ENCODE results near the gene NEURL4.

NEURL4 gene

DNA sequence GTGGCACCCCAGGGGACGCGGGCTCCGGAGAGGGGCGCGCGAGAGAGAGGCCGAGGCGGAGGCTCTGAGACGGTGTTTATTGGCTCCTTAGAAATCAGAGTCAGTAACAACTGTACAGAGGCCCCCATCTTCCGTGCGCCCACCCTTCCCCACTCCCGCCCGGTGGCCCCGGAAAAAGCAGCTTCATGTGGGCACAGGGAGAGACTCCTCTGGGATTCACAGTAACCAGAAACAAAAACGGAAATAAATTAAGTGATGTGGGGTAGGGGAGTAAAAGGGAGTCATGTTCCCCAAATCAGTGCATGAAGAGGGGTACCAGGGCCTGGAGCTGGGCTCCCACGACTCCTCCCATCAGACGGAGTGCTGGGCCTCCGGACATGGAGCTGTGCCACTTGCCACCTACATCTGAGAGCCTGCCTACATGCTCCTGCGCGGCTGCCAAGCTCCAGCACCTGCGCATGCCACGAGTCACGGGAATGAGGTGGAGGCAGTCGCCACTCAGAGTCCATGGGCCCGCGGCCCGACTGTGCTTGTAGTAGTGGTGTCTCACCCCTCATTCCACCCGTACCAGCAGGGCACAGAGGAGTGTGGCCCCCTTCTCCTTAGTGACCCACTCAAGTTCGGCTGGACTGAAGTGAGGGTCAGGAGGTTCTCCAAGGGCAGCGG is 13.4 kb downstream of the NEURL4 start:
- in situ Hi-C loops (cut with HindIII; ENCODE audit: low pct_ligation_motif_present, low sequenced_read_pairs): no loop called here
- H3K36me3 ChIP-seq (replicated peaks): peaks cover 55% of the 10 kb centered on the region
- TF ChIP-seq, protein P1, sequence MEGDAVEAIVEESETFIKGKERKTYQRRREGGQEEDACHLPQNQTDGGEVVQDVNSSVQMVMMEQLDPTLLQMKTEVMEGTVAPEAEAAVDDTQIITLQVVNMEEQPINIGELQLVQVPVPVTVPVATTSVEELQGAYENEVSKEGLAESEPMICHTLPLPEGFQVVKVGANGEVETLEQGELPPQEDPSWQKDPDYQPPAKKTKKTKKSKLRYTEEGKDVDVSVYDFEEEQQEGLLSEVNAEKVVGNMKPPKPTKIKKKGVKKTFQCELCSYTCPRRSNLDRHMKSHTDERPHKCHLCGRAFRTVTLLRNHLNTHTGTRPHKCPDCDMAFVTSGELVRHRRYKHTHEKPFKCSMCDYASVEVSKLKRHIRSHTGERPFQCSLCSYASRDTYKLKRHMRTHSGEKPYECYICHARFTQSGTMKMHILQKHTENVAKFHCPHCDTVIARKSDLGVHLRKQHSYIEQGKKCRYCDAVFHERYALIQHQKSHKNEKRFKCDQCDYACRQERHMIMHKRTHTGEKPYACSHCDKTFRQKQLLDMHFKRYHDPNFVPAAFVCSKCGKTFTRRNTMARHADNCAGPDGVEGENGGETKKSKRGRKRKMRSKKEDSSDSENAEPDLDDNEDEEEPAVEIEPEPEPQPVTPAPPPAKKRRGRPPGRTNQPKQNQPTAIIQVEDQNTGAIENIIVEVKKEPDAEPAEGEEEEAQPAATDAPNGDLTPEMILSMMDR (IDR thresholded peaks at IDR 0.05; ENCODE audit: low read depth, low read length, missing control alignments): no peak
- no peaks in the 10 kb centered on the region for H3K27me3 ChIP-seq (replicated peaks)
- peak overlapping the region; percentile 81 for H3K4me3 ChIP-seq (ENCODE audit: low read depth, low read length)
- H3K27ac ChIP-seq: peak overlapping the region; percentile 78
- DNase-seq: no peak

DNA sequence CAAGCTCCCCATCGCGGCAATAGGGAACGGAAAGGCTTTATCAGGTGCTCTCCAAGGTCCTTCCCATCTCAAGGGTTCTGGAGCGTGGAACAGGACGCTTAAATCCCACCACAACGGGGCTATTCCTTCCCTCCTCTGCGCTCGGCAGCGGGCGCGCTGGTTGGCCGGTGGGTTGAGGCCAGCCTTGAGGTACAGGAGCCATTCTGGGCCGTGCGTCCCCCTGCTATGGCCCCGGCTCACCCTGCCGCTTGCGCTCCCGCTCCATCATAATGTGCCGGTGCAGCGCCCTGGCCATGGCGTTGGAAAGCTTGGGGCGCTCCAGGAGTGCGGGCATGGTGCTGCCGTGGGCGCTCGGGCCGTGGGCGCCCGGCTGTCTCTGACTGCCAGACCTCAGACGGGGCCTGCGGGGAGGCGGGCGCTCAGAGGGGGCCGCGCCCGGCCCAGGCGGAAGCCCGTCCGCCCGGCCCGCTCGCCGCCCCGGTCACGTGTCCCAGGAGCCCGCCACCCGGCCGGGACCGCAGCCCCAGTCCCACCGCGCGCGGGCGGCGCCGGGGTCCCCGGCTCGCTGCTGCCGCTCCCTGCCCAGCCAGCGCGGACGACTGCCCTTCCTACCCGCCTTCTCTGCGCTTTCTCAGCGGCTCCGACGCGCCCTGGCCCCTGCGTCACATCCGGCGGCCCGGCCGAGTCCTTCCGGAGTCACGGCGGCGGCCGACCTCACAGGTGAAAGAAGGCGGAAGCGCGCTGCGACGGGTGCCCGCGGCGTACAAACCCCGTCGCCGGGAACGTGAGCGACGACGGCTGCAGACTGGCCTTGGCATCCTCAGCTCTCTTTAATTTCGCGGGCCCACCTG is 14.2 kb downstream of the NEURL4 start, which contains the start of gene GPS2:
Gene GPS2 (minus strand): TSS at position 642 of the 851 bp plus-strand sequence. CDS start 308 bp downstream, at position 334.
- H3K36me3 ChIP-seq (replicated peaks): peaks cover 59% of the 10 kb centered on the region
- H3K27me3 ChIP-seq (replicated peaks): no peaks in the 10 kb centered on the region
- DNase-seq: peak; percentile 59
- H3K27ac ChIP-seq: peak within 1 kb of the TSS; percentile 78
- TF ChIP-seq, protein P1 (IDR thresholded peaks at IDR 0.05; ENCODE audit: low read depth, low read length, missing control alignments): no peak
- in situ Hi-C loops (cut with HindIII; ENCODE audit: low pct_ligation_motif_present, low sequenced_read_pairs): no loop called here
- H3K4me3 ChIP-seq (ENCODE audit: low read depth, low read length): peak within 1 kb of the TSS; percentile 81

GRCh38 chr17:7313890-7314718 is 15.0 kb downstream of the NEURL4 start:
- Histone ChIP-seq H3K27ac (peak overlapping the region; percentile 78), H3K4me3 (ENCODE audit: low read depth, low read length) (peak overlapping the region; percentile 81), H3K27me3 (replicated peaks) (no peaks in the 10 kb centered on the region), H3K36me3 (replicated peaks) (peaks cover 66% of the 10 kb centered on the region)
- TF ChIP-seq, protein P1 (IDR thresholded peaks at IDR 0.05; ENCODE audit: low read depth, low read length, missing control alignments): no peak
- in situ Hi-C loops (cut with HindIII; ENCODE audit: low pct_ligation_motif_present, low sequenced_read_pairs): no loop called here
- DNase-seq: peak; percentile 10

GRCh38 chr17:7313088-7313889 is 15.8 kb downstream of the NEURL4 start:
- Histone ChIP-seq H3K27ac (no peak overlapping the region), H3K27me3 (replicated peaks) (no peaks in the 10 kb centered on the region), H3K4me3 (ENCODE audit: low read depth, low read length) (no peak overlapping the region), H3K36me3 (replicated peaks) (peaks cover 60% of the 10 kb centered on the region)
- TF ChIP-seq, protein P1 (IDR thresholded peaks at IDR 0.05; ENCODE audit: low read depth, low read length, missing control alignments): peak; percentile 39
- DNase-seq: no peak
- in situ Hi-C loops (cut with HindIII; ENCODE audit: low pct_ligation_motif_present, low sequenced_read_pairs): no loop called here
